ENCODE measurements around the gene RPGRIP1L.

RPGRIP1L gene

DNA sequence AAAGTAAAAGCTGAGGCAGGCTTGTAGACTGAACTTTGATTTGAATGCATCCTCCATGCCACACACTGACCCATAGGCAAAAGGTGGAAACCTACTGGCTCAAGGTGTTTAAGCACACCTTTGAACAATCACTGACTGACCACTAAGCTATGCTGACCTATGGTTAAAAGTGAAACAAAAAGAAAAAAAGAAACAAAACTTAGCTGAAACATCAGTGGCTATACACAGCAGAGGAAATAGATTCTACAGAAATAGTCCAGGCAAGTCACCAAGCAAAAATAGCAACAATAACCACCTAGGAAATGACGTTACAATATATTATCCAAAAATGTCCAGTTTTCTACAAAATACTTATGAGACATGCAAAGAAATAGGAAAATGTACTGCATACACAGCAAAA, 60.2 kb downstream of the RPGRIP1L start:
- no peak for DNase-seq

DNA sequence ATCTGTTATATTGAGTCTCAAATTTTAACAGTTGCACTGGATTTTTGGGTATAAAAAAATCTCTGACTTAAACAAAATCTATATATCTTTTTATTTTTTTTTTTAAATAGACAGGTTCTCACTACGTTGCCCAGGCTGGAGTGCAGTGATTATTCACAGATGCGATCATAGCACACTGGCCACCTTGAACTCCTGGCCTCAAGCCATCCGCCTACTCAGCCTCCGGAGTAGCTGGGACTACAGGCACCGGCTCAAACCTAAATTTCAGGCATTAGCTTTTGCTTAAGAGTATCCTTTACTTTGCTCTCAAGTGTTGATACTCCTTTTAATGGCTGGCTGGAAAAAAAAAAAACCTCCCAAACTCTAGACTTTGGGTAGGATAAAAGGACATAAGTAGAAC, 61.6 kb downstream of the RPGRIP1L start:
- DNase-seq: no peak

DNA sequence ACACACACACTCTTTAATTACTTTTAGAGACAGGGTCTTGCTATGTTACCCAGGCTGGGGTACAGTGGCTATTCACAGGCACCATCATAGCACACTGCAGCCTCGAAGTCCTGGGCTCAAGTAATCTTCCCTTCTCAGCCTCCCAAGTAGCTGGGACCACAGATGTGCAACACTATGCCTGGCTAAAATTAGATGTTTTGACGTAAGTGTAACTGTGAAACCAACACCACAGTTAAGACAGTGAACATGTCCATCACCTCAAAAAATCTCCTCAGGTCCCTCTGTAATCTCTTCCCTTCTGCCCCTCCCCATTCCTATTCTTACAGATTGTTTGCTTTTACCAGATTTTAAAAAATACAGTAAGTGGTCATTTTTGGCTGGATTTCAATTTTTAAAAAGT, 66.7 kb downstream of the RPGRIP1L start:
- DNase-seq: no peak

DNA sequence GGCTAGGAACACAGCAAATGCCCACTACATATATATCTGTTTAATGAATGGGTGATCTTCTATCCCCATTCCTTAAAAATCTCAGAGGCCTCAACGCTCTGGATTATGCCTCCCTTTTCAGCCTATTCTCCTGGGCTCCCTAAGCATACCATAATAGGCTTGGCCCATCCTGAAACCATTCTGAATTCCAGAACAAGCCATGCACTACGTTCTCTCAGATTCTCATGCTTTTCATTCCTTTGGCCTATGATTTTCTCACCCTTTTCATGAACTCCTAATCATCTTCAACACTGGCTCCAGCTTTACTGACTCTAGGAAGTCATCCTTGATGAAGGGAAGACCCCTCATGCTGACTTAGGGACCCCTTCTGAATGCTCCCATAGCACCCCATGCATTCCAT, 71.1 kb downstream of the RPGRIP1L start:
- DNase-seq: no peak

DNA sequence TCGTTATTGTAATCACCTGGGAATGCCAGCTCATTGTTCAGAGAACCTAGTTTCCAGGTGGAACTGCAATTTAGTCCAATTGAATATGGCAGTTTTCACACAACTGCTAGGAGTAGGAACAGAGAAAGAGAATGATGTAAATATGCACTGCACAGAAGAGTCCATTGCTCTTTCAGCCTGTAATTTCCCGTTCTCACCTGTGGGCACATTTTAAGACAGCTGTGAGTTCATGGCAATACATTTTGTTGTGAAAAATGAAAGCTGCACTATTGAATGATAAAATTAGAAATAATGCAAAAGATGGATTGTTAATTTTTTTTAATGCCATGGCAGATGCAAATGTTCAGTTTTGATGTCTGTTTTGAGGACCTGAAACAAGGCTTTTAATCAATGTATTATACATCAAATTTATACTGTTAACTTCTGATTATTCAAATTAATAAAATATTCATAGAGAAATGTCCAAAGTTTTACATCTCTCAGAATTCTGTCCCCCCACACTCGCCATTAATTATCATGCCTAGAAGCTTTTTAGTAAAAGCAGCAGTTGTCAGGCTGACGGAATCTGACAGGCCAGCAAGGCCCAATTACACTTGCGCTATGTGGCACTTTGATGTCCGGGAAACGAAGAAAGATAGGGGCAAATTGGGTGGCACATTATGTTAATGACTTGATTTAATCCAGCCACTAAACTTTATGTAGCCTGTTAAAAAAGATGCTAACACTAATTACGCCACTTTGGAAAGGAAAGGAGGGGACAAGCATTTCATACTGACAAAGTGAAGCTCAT, 72.2 kb downstream of the RPGRIP1L start:
- no peak for DNase-seq

DNA sequence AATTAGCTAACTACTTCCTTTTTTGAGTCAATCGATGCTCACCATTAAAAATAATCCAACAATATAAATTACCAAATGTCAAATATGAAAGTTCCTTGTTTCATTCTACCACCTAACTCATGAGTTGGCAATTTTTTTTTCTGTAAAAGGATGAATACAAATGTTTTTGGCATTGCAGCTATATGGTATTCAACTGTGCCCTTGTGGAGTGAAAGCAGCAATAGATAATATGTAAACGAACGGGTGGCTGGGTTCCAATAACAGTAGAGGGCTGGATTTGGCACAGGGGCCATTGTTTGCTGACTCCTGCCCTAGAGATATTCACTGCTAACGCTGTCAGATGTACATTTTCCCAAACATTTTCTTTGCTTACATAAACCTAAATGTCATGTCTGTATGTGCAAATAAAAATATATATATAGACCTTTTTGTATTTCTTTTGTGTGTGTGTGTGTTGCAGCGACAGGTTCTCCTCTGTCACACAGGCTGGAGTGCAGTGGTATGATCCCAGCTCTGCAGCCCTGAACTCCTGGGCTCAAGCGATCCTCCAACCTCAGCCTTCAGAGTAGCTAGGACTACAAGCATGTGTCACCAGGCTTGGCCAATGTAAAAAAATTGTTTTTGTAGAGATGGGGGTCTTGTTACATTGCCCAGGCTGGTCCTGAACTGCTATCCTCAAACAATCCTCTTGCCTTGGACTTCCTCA, 73.9 kb downstream of the RPGRIP1L start:
- no peak for DNase-seq

DNA sequence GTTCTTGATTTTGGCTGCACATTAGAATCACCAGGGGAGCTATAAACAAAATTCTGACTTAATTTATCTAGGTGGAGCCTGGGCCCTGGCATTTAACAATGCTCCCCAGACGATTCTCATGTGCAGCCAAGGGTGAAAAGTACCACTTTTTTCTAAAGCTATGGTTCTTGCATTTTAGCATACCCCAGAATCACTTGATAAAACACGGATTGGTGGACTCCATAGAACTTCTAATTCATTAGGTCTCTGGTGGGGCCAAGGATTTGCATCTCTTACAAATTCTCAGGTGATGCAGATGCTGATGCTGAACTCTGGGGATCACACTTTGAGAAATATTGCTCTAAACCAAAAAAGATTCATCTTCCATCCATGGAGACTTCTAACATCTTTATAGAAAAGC, 74.5 kb downstream of the RPGRIP1L start:
- no peak for DNase-seq

DNA sequence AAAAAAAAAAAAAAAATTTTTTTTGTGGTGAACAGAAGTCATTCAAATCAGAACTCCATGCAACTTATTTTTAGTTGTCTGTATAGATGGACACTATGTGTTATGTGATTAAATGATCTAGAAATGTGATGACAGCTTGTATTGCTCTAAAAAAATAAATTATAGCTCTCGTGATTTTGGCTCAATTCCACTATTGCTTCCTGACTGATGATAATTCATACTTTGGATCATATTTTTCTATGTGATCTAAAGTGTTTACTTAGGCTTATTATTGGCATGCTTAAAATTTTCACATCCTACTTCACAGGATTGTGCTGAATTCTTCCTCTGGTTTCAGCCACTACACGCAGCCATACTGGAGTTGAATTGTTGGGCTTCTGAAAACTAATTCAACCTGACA, 76.8 kb downstream of the RPGRIP1L start:
- DNase-seq: no peak

DNA sequence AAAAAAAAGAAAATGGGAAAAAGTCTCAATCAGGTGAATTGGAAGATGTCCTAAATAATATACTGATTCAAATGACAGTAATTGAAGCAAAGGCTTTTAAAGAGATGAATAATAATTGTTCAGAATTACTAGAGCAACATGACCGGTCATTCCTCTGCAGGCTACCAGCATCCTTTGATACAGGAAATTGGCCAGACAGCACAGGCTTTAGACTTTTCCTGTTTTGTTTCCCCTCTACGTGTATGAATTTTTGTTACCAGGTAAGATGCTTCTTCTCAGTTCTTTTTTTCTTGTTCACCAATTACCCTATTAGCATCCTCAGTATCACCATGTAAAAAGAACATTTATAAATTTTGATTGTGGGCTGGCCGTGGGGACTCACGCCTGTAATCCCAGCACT, 77.5 kb downstream of the RPGRIP1L start:
- no peak for DNase-seq

DNA sequence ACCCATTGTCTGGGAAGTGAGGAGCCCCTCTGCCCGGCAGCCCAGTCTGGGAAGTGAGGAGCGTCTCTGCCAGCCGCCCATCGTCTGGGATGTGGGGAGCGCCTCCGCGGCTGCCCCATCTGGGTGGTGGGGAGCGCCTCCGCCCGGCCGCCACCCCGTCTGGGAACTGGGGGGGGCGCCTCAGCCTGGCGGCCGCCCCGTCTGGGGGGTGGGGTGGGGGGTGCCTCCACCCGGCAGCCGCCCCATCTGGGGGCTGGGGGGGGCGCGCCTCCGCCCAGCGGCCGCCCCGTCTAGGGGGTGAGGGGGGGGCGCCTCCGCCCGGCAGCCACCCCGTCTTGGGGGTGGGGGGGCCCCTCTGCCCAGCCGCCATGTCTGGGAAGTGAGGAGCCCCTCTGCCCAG, 78.4 kb downstream of the RPGRIP1L start:
- DNase-seq: no peak

DNA sequence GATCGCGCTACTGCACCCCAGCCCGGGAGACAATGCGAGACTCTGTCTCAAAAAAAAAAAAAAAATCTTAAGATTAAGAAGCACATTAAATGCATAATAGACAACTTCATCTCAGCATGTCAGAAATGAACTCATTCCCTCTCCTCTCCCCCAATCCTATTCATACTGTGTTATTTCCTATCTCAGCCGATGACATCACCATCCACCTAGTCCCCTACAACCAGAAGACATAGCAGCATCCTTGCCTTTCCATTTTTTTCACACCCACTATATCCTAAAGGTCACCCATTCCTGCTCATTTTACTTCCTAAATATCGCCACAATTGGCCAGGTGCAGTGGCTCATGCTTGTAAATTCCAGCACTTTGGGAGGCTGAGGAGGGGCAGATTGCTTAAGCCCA, 81.3 kb downstream of the RPGRIP1L start:
- no peak for DNase-seq

DNA sequence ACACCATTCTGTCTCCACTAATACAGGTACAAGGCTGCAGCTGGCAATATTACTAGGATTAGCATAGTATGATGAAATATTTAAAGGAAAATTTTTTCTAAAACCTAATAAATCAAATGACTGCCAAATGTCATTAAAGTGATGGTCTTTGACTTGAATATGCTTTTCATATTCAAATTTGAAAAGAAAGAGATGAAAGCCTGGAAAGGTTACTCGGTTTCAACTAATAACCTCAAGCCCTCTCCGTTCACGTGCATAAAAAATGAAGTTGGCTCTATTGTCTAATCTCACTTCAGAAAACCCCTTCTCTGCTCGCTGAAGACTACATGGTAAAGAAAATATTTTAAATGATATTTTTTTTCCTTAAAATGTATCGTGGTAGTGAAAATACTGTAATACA, 83.2 kb downstream of the RPGRIP1L start:
- DNase-seq: no peak

DNA sequence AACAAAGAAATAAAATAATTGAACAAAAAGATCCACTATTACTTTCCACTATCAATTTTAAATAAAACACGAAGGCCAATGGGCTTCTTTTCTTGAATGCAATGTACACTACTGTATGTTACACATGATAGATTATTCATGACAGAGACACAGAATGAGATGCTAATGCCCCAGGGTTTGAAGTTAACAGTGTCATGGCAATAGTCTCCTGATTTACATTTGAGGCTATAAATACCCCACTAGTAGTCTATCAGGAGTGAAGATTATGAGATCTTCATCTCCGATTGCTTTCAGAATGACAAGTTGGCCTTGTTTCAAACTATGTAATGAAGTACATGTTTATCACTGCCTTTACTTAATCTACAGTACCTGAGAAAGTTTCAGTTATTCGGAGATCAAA, 84.4 kb downstream of the RPGRIP1L start:
- no peak for DNase-seq

DNA sequence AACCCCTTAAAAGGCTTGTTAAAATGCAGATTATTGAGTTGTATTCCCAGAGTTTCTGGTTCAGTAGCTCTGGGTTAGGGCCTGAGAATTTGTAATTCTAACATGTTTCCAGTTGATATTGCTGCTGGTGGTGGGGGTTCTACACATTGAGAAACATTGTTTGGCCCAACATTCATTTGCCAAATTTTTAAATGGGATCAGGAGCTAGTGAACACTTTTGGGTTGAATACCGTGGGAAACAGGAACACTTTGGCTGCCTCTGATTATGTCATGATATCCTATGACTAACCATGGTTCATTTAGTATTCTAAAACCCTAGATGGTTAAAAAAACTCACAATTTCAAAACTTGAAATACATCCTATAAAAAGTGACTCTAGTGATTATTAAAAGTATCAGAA, 89.3 kb downstream of the RPGRIP1L start:
- DNase-seq: no peak

DNA sequence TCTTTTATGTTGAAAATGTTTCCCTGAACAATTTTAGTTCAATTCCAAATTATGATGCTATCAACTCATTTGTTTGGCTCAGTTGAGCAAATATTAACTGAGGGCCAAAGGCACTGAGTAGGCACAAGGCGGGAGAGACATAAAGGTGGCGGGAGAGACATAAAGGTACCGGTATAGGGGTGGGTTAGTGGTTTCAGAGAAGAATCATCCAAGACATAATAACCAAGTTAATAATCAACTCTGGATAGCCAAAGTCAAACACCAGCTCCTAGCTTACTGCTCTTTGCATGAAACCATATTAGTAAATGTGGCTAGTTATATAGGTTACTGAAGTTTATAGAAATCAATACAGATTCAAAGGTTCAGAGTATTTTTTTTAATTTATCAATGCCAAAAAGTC, 91.7 kb downstream of the RPGRIP1L start:
- no peak for DNase-seq

DNA sequence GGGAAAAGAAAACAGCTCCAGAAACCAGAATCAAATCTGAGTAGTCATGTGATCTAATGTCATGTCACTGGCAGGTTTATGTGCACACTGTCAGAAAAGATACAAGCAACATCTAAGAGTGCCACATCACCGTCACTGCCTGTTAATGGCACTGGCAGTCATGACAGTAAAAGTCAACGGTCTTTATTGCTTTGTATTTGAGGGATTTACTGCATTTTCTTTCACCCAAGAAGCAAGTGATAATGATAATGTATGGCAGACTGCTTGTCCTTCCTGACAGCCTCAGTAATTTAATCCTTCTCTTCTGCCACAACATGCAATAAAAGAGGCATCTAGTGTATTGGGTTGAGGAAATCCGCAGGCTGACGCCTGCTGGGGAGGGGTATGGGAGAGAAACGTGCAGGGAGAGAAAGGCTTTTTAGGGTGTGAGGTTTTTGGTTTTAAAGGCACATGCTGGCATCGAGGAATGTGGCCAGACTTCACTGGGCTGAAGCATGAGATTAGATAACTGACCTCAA, 92.4 kb downstream of the RPGRIP1L start:
- DNase-seq: no peak

DNA sequence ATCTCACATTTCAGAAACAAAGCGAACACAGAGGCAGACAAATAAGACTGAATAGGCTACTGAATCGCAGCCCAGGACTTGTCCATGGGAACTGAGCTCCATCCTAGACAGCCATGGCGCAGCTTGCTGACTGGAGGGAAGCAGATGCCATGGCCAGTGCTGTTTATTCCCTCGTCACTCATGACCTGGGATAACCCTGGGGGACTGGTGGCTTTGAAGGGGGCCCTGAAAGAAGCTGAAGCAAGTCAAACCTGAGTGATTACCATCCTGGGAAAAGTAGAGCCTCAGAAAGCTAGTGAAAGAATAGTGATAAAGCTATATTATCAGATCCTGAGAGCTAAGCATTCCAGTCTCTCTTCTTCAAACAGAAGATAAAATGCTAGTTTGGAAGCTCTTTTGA, 94.1 kb downstream of the RPGRIP1L start:
- DNase-seq: no peak

DNA sequence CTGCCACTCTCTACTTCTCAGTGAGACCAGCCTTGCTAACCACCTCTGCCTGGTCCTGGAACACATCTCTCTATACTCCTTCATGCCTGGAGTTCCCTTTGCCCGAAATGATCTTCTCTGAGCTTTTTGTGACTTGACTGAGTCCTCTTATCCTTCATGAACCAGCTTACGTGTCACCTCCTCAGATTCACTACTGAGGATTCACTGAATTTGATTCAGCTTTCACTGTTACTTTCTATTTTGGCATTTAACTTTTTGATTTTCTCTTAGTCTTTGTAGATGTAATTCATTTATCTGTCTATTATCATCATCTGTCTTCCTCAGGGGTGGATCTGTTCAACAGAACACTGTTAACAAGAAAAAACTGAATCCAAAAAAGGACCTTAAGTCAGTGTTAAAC, 95.6 kb downstream of the RPGRIP1L start:
- no peak for DNase-seq

DNA sequence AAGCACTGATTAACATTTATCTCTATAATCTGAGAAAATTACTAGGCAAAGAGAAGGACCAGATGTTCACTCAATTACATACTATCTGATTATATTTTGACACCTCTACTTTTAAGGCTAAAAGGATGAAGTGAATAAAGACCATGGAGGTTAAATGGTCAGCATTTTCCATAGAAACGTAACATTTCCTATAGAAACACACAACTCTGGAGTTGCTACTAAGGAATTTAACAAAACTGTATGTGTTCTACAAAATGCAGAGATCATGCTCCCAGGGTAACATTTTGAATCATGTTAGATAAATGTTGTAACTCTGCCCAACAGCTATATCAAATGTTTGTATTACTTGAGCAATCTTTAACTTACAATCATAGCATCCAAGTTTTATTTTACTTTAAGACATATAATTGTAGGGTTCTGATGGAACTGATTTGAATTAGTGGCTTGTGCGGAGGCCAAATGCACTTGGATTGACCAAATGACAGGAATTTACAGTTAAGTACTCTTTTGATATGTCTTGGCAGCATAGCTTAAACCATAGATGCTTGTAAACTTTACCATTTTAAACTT, 97.7 kb downstream of the RPGRIP1L start:
- DNase-seq: no peak

DNA sequence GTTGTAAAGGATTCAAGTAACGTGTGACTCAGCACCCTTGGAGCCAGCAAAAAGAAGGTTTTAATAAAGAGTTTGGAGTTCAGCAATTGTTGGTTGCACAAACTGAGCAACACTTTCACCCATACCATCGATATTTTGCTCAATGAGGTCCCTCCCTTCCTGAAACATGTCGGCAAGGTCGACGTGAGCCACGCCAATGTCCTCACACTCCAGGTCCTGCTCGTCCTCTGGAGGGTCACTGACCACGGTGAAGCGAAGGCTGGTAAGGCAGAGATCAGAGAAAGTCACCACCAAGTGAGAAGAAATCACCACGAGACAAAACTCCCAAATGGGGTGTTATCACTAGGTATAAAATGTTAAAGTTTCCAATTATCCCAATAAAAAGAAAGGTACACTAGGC, 98.3 kb downstream of the RPGRIP1L start:
- DNase-seq: no peak

DNA sequence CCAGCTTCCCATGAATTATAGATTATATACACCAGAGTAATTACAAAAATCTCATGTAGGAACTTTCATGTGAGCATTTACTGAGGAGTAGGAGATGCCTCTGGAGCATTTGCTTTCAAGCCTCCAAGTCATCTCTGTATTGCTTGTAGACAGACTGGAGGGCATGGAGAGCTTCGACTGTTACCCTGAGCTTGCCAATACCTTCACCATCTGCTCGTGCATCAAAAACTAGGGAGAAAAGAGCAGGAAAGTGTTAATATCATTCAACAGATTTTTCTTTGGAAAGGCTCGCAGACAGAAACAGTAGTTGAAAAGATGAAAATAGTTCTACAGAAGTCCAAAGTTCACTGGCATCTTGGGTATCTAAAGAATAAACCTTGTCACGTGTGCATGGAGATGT, 101.7 kb downstream of the RPGRIP1L start:
- DNase-seq: no peak

DNA sequence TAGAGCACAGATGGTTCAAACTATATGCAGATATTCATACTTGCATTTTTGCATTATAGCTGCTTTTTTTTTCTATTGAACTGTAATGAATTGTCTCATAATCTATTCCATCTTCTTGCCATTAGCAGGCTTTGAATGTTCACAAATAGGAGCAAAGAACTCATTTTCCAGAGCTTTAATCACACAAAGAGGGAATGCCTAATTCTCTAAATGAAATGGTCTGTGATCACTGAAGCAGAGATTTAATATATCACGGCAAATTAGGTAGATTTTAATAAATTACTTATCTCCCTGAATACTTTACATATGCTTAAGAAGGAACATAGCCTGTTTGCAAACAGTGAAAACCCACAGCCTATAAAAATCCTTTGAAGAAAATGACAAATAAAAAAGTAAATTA, 103.0 kb downstream of the RPGRIP1L start:
- DNase-seq: no peak

DNA sequence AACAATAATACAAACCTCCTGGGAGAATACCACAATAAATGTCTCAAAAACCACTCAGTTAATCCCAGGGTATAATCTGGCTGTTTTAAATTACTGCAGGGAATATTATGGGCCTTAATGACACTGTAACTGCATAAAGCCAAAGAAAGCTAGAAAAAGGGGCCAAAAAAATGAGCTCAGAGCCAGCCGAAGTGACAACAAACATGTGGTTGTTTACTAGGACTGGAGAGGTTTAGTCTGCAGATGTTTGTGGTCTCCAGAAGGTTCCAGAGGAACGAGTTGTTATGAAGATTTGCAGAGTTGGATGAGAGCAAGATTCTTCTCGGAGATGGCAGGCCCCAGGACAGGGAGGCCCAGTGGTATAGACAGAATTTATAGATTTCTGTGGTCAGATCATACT, 103.5 kb downstream of the RPGRIP1L start:
- DNase-seq: no peak

DNA sequence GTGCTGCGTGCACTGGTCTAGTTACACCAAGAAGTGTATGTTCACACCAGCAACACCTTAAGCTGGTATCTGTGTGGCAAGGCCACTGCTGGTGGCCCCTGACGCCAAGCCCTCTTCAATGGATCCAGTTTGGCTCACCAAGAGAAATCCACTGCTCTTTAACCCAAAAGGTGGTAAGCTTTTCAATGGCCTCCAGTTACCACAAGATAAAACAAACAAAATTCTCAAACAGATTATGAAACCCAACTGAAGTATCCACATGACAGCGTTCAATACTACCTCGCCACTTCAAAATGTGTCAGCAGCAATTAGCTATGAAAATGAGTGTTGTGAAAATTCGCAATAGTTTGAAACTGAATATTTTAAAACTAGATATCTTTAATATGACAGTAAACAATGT, 104.1 kb downstream of the RPGRIP1L start:
- DNase-seq: no peak
